CD4-positive, alpha-beta T cell treated with Interleukin-1 beta for 1 hour (primary cell): ENCODE data around the gene ACVRL1.

ENCODE experiments used
- DNase-seq, 2 donors: peaks; one replicate each; pipeline ENCODE4 v3.0.0-alpha.2; 2020 to 2022

Gene ACVRL1

GRCh38 chr12:51900323-51900889, 6.9 kb upstream of the ACVRL1 start:
- DNase-seq: no peak

- no peak for DNase-seq
These were observed 6.0 kb upstream of the ACVRL1 start for GRCh38 chr12:51901121-51901817.

- DNase-seq: no peak
These were observed 5.4 kb upstream of the ACVRL1 start for GRCh38 chr12:51901881-51902280.

GRCh38 chr12:51904951-51905470, 2.3 kb upstream of the ACVRL1 start:
- DNase-seq: no peak

GRCh38 chr12:51905471-51906429, 1.6 kb upstream of the ACVRL1 start:
- DNase-seq: no peak

GRCh38 chr12:51906430-51907082, 748 bp upstream of the ACVRL1 start:
- DNase-seq: no peak

- no peak for DNase-seq
These were observed 637 bp downstream of the ACVRL1 start for GRCh38 chr12:51907856-51908425.

- no peak for DNase-seq
These were observed 1.7 kb downstream of the ACVRL1 start for GRCh38 chr12:51908876-51909592.

- DNase-seq: no peak
These were observed 2.9 kb downstream of the ACVRL1 start for GRCh38 chr12:51910168-51910567.

- DNase-seq: no peak
These were observed 3.4 kb downstream of the ACVRL1 start for GRCh38 chr12:51910691-51911090.

- DNase-seq: no peak
These were observed 4.0 kb downstream of the ACVRL1 start for GRCh38 chr12:51911307-51911706.

- peak in 1 of 2 donors; percentile 32 for DNase-seq
These were observed 4.7 kb downstream of the ACVRL1 start for GRCh38 chr12:51911788-51912711.

- DNase-seq: no peak
These were observed 6.0 kb downstream of the ACVRL1 start for GRCh38 chr12:51913071-51914033.

GRCh38 chr12:51914034-51914923, 7.0 kb downstream of the ACVRL1 start:
- DNase-seq: no peak

GRCh38 chr12:51915003-51915625, 7.8 kb downstream of the ACVRL1 start:
- DNase-seq: no peak

GRCh38 chr12:51915951-51916350, 8.6 kb downstream of the ACVRL1 start:
- DNase-seq: no peak

- DNase-seq: no peak
These were observed 9.8 kb downstream of the ACVRL1 start for GRCh38 chr12:51917041-51917590.
